Esophagus muscularis mucosa (tissue), 4 donors: ENCODE measurements around the gene DISP2. TPM values are rescaled to one million over a fixed set of nuclear protein-coding genes. Genes with fewer than 3 reads are reported as not detected.
A peak's percentile ranks its signal among the peaks of the same experiment; 100 is the strongest.

Experiments used
- DNase-seq: peaks from one replicate; pipeline ENCODE4 v3.0.0-alpha.2; 2017; ENCODE audit errors: extremely low spot score
- H3K27ac ChIP-seq, 4 donors: fragments of 200-600 bp; sonication (generic); replicated peaks in 1 of 4; 1 replicate in 3 of 4; 2 replicates in 1 of 4; pipeline ENCODE4 v1.5.1; 2016 to 2019; ENCODE audit warnings: mild to moderate bottlenecking in 1 of 4
- H3K27me3 ChIP-seq, 4 donors: fragments of 200-600 bp; sonication (generic); one replicate each; pipeline versions ENCODE4 v1.5.1 to v1.6.0; 2016 to 2019
- H3K36me3 ChIP-seq, 4 donors: fragments of 200-600 bp; sonication (generic); one replicate each; pipeline ENCODE4 v1.5.1; 2016 to 2019
- H3K4me1 ChIP-seq, 4 donors: fragments of 200-600 bp; sonication (generic); one replicate each; pipeline ENCODE4 v1.5.1; 2016 to 2019
- H3K4me3 ChIP-seq, 4 donors: fragments of 200-600 bp; sonication (generic); 1 replicate in 2 of 4; 2 replicates in 2 of 4; pipeline ENCODE4 v1.5.1; 2016 to 2019; ENCODE audit warnings: mild to moderate bottlenecking in 4 of 4, moderate library complexity in 1 of 4
- H3K9me3 ChIP-seq, 4 donors: fragments of 200-600 bp; sonication (generic); 1 replicate in 3 of 4; 2 replicates in 1 of 4; pipeline ENCODE4 v1.5.1; 2016 to 2019
- CTCF ChIP-seq, 3 experiments: fragments of 200-600 bp in 2 of 3; fragments of 450-650 bp in 1 of 3; sonication (generic) in 2 of 3; IDR thresholded peaks; one replicate each; pipeline ENCODE4 v1.5.1; 2017 to 2019; ENCODE audit warnings: antibody characterized with exemption in 3 of 3, mild to moderate bottlenecking in 2 of 3, moderate library complexity in 1 of 3
- EP300 ChIP-seq: sonication (generic); formaldehyde crosslinking; IDR thresholded peaks from one replicate; pipeline ENCODE4 v1.6.1; 2017; ENCODE audit warnings: antibody characterized with exemption
- POLR2A ChIP-seq: fragments of 450-650 bp; IDR thresholded peaks from one replicate; pipeline ENCODE4 v1.6.1; 2017; ENCODE audit warnings: antibody characterized with exemption, moderate library complexity, mild to moderate bottlenecking, low read depth
- POLR2AphosphoS5 ChIP-seq, 2 donors: sonication (generic); formaldehyde crosslinking; IDR thresholded peaks; one replicate each; pipeline ENCODE4 v1.6.1; 2017; ENCODE audit warnings: antibody characterized with exemption in 2 of 2
- whole genome bisulfite sequencing: methylation state at CpG from one replicate; pipeline ENCODE4 v1.1.5; 2018; 5-methylcytosine and 5-hydroxymethylcytosine counted together
- intact Hi-C: fragments of 100-400 bp; cut with DNase I; formaldehyde crosslinking; loops from one replicate; pipeline ENCODE4 v1.15.1; 2023
- total RNA-seq, 4 donors: library from RNA; depleted of rRNA; stranded (reverse); fragments of >200 nt; gene quantifications; one replicate each; pipeline versions ENCODE4 v1.1.0 to v1.2.1, GENCODE V29; 2016

DISP2 gene
- total RNA-seq = under 1 TPM; 0.13 to 0.42 (median 0.26) TPM

GRCh38 chr15:40357723-40358470, at the start of gene DISP2:
TSS of gene DISP2 (plus strand) at chr15:40358219. CDS start at chr15:40358322, 103 bp downstream.
- Histone ChIP-seq H3K27me3 (peaks cover 0 to 12% (median 0%) of the 10 kb centered on the region in 4 donors), H3K4me1 (peaks cover 15 to 29% (median 28%) of the 10 kb centered on the region in 4 donors), H3K27ac (peak within 1 kb of the TSS in 1 of 4 donors; percentile 5), H3K4me3 (peak within 1 kb of the TSS; percentile 54 to 68 (median 56)), H3K9me3 (no peaks in the 10 kb centered on the region), H3K36me3 (no peaks in the 10 kb centered on the region)
- DNase-seq = peak; percentile 94
- TF ChIP-seq EP300 = no peak
- TF ChIP-seq CTCF (IDR thresholded peaks at IDR 0.05) = peak in 1 of 3 experiments; percentile 40
- TF ChIP-seq POLR2A = no peak
- intact Hi-C loops = no loop called here
- 6% methylated on average over 39 of the region's 82 CpGs for WGBS

- DNase-seq = no peak
- intact Hi-C loops = no loop called here
- peaks cover 0 to 4% (median 0%) of the 10 kb centered on the region in 4 donors for H3K27me3 ChIP-seq
- H3K4me3 ChIP-seq = no peak overlapping the region
- no peaks in the 10 kb centered on the region for H3K36me3 ChIP-seq
- H3K27ac ChIP-seq = no peak overlapping the region
- TF ChIP-seq POLR2AphosphoS5 (IDR thresholded peaks at IDR 0.05) = no peak
- no peak for TF ChIP-seq POLR2A
- no peak for TF ChIP-seq CTCF (IDR thresholded peaks at IDR 0.05)
- no peak for TF ChIP-seq EP300
- WGBS = 79% methylated on average over 8 of the region's 8 CpGs
- no peaks in the 10 kb centered on the region for H3K9me3 ChIP-seq
- H3K4me1 ChIP-seq = peaks cover 0 to 25% (median 17%) of the 10 kb centered on the region in 4 donors
Observed at GRCh38 chr15:40309344-40309862, 48.6 kb upstream of the DISP2 start.

GRCh38 chr15:40310001-40310959, 47.7 kb upstream of the DISP2 start:
- intact Hi-C loops = no loop called here

More at GRCh38 chr15:40310001-40310959, 47.7 kb upstream of the DISP2 start:
- no peak overlapping the region for H3K27ac ChIP-seq
- H3K36me3 ChIP-seq = no peaks in the 10 kb centered on the region
- 38% methylated on average over 4 of the region's 4 CpGs for WGBS
- H3K27me3 ChIP-seq = peaks cover 0 to 4% (median 0%) of the 10 kb centered on the region in 4 donors
- no peak overlapping the region for H3K4me3 ChIP-seq
- no peaks in the 10 kb centered on the region for H3K9me3 ChIP-seq
- peaks cover 0 to 25% (median 17%) of the 10 kb centered on the region in 4 donors for H3K4me1 ChIP-seq
- TF ChIP-seq CTCF (IDR thresholded peaks at IDR 0.05) (peak; percentile 59 to 68 (median 62)), POLR2A (no peak), POLR2AphosphoS5 (IDR thresholded peaks at IDR 0.05) (no peak), EP300 (no peak)
- DNase-seq = no peak
